HepG2 (cell line): ENCODE data around the gene CNTD1. TPM values are rescaled to one million over a fixed set of nuclear protein-coding genes. Genes with fewer than 3 reads are reported as not detected.

ENCODE experiments used
- CAMTA2 ChIP-seq: sonication (generic); formaldehyde crosslinking; IDR thresholded peaks from 2 replicates; pipeline ENCODE4 v1.4.0; 2020; ENCODE audit warnings: mild to moderate bottlenecking, missing genetic modification reagents, borderline replicate concordance
- FOXM1 ChIP-seq: sonication (generic); formaldehyde crosslinking; IDR thresholded peaks from 2 replicates; pipeline ENCODE4 v1.5.0; 2020; ENCODE audit warnings: missing genetic modification reagents
- GATAD1 ChIP-seq: IDR thresholded peaks from 2 replicates; pipeline ENCODE4 v1.6.1; 2016; ENCODE audit warnings: missing genetic modification reagents, missing compliant biosample characterization
- HNF4A ChIP-seq: sonication (generic); formaldehyde crosslinking; IDR thresholded peaks from 2 replicates; pipeline ENCODE4 v1.4.0; 2020; ENCODE audit warnings: missing genetic modification reagents
- HOMEZ ChIP-seq: IDR thresholded peaks from 2 replicates; pipeline ENCODE4 v1.6.1; 2016; ENCODE audit warnings: low read depth
- PPARG ChIP-seq: conservative IDR thresholded peaks from 2 replicates; pipeline ENCODE4 v1.6.1; 2016; ENCODE audit warnings: missing biosample characterization, missing genetic modification reagents
- SP4 ChIP-seq: sonication (generic); formaldehyde crosslinking; IDR thresholded peaks from 2 replicates; pipeline ENCODE4 v1.8.1; 2023; ENCODE audit warnings: mild to moderate bottlenecking, missing genetic modification reagents
- THRA ChIP-seq: sonication (generic); formaldehyde crosslinking; IDR thresholded peaks from 2 replicates; pipeline ENCODE4 v1.4.0; 2020; ENCODE audit warnings: missing genetic modification reagents, borderline replicate concordance
- ZBTB42 ChIP-seq: sonication (generic); formaldehyde crosslinking; IDR thresholded peaks from 2 replicates; pipeline ENCODE4 v1.5.0; 2020; ENCODE audit warnings: mild to moderate bottlenecking, missing genetic modification reagents
- ZFP62 ChIP-seq: sonication (generic); formaldehyde crosslinking; IDR thresholded peaks from 2 replicates; pipeline ENCODE4 v1.4.0; 2020; ENCODE audit warnings: missing genetic modification reagents
- ZNF318 ChIP-seq: sonication (generic); formaldehyde crosslinking; IDR thresholded peaks from 2 replicates; pipeline ENCODE4 v1.4.0; 2020; ENCODE audit warnings: mild to moderate bottlenecking, missing genetic modification reagents
- ZNF513 ChIP-seq: sonication (generic); formaldehyde crosslinking; conservative IDR thresholded peaks from 2 replicates; pipeline ENCODE4 v1.5.0; 2020; ENCODE audit warnings: missing genetic modification reagents
- ZNF563 ChIP-seq: sonication (generic); formaldehyde crosslinking; IDR thresholded peaks from 2 replicates; pipeline ENCODE4 v1.8.0; 2022; ENCODE audit warnings: mild to moderate bottlenecking, moderate library complexity, missing genetic modification reagents
- ZNF644 ChIP-seq: IDR thresholded peaks from 2 replicates; pipeline ENCODE4 v1.6.1; 2016; ENCODE audit warnings: low read depth
- polyA plus RNA-seq, 8 experiments: library from polyadenylated mRNA; depleted of rRNA in 3 of 8; stranded (reverse) in 7 of 8; unstranded in 1 of 8; fragments of >200 nt; fragmentation: Illumina TruSeq in 4 of 8; extraction: Trizol in 4 of 8; gene quantifications; 2 replicates each; pipeline versions ENCODE4 v1.2.1 to v1.2.3, GENCODE V29; 2011 to 2016; ENCODE audit warnings: low read depth in 4 of 8, missing spikeins in 1 of 8, mixed read lengths in 1 of 8; ENCODE audit not compliant: insufficient read depth in 1 of 8
- total RNA-seq, 5 experiments: library from RNA; depleted of rRNA; stranded (reverse); fragments of >200 nt; fragmentation: Illumina TruSeq; extraction: Trizol; gene quantifications; 2 replicates each; pipeline ENCODE4 v1.2.3, GENCODE V29; 2016; ENCODE audit warnings: low read depth in 1 of 5

CNTD1 gene
- total and polyA plus RNA-seq, 2 of the 13 experiments (the other 11 are each of a cell fraction or from before 2014, with no cell fraction given), result 0.11 to 0.15 TPM

- TF ChIP-seq PPARG (CRISPR knock-in tag), result peak; percentile 74
- TF ChIP-seq ZNF644 (CRISPR knock-in tag), result 0 out of 2 replicates have a peak, but pooled peaks have one; percentile 44
- TF ChIP-seq FOXM1 (CRISPR knock-in tag), result no peak
- no peak for TF ChIP-seq ZFP62 (CRISPR knock-in tag)
- no peak for TF ChIP-seq ZNF318 (CRISPR knock-in tag)
- no peak for TF ChIP-seq ZNF513 (CRISPR knock-in tag)
- peak; percentile 86; the same call in 1 of the 2 replicates for TF ChIP-seq THRA (CRISPR knock-in tag)
- TF ChIP-seq CAMTA2 (CRISPR knock-in tag), result no peak
- TF ChIP-seq HOMEZ (CRISPR knock-in tag), result 0 out of 2 replicates have a peak, but pooled peaks have one; percentile 23
- peak; percentile 97 for TF ChIP-seq HNF4A
- peak; percentile 83; the same call in 1 of the 2 replicates for TF ChIP-seq ZBTB42 (CRISPR knock-in tag)
- peak; percentile 69; the same call in 1 of the 2 replicates for TF ChIP-seq ZNF563
- TF ChIP-seq GATAD1 (CRISPR knock-in tag), result no peak
- 0 out of 2 replicates have a peak, but pooled peaks have one; percentile 12 for TF ChIP-seq SP4 (CRISPR knock-in tag)
These were observed 55.5 kb downstream of the CNTD1 start (continued) for GRCh38 chr17:42853968-42854790.
